Endothelial cell (in vitro differentiated cells): ENCODE measurements around the gene BLTP3B. TPM values are rescaled to one million over a fixed set of nuclear protein-coding genes. Genes with fewer than 3 reads are reported as not detected.

ENCODE experiments used
- DNase-seq: peaks from one replicate; pipeline ENCODE4 v3.0.0; 2021; ENCODE audit warnings: low spot score
- H3K27ac Mint-ChIP-seq: one replicate; pipeline ENCODE4 v1.8.0; 2021; ENCODE audit warnings: mixed read lengths, inconsistent platforms; ENCODE audit not compliant: unreplicated experiment
- H3K27me3 Mint-ChIP-seq: one replicate; pipeline ENCODE4 v1.8.0; 2021; ENCODE audit warnings: mild to moderate bottlenecking, moderate library complexity, mixed read lengths, inconsistent platforms; ENCODE audit not compliant: unreplicated experiment
- H3K36me3 Mint-ChIP-seq: one replicate; pipeline ENCODE4 v1.8.0; 2021; ENCODE audit warnings: mild to moderate bottlenecking, low read depth, mixed read lengths, inconsistent platforms; ENCODE audit not compliant: unreplicated experiment
- H3K4me1 Mint-ChIP-seq: one replicate; pipeline ENCODE4 v1.8.0; 2021; ENCODE audit warnings: mild to moderate bottlenecking, mixed read lengths, inconsistent platforms; ENCODE audit not compliant: unreplicated experiment
- H3K4me3 Mint-ChIP-seq: one replicate; pipeline ENCODE4 v1.8.0; 2021; ENCODE audit warnings: mild to moderate bottlenecking, mixed read lengths, inconsistent platforms; ENCODE audit not compliant: unreplicated experiment
- H3K9me3 Mint-ChIP-seq: one replicate; pipeline ENCODE4 v1.8.0; 2021; ENCODE audit warnings: mixed read lengths, inconsistent platforms; ENCODE audit not compliant: unreplicated experiment
- CTCF ChIP-seq: fragments of 200-600 bp; sonication (generic); IDR thresholded peaks from one replicate; pipeline ENCODE4 v1.5.0; 2021; ENCODE audit warnings: antibody characterized with exemption; ENCODE audit not compliant: unreplicated experiment
- total RNA-seq: library from RNA; stranded (reverse); fragmentation: NEBNext Ultra II Directional; extraction: Animal tissue kit (Norgen Biotek cat#: 25700); gene quantifications from one replicate; pipeline ENCODE4 v1.2.1, GENCODE V29; 2021; ENCODE audit not compliant: unreplicated experiment

BLTP3B gene
- total RNA-seq, 1 donor from 2014 or later, result 14.3 TPM

GRCh38 chr12:100168562-100168961 is 25.9 kb upstream of the BLTP3B start:
- Mint-ChIP-seq H3K4me1 (no peaks in the 10 kb centered on the region), H3K27me3 (peaks cover 6% of the 10 kb centered on the region), H3K9me3 (no peaks in the 10 kb centered on the region), H3K36me3 (no peaks in the 10 kb centered on the region), H3K4me3 (no peak overlapping the region), H3K27ac (no peak overlapping the region)
- no peak for TF ChIP-seq CTCF
- DNase-seq, result no peak

- no peaks in the 10 kb centered on the region for H3K36me3 Mint-ChIP-seq
- no peaks in the 10 kb centered on the region for H3K9me3 Mint-ChIP-seq
- no peak for TF ChIP-seq CTCF
- DNase-seq, result no peak
- H3K4me1 Mint-ChIP-seq, result no peaks in the 10 kb centered on the region
- no peak overlapping the region for H3K4me3 Mint-ChIP-seq
- no peak overlapping the region for H3K27ac Mint-ChIP-seq
- peaks cover 6% of the 10 kb centered on the region for H3K27me3 Mint-ChIP-seq
Observed at GRCh38 chr12:100166232-100166631, 23.6 kb upstream of the BLTP3B start.

DNA sequence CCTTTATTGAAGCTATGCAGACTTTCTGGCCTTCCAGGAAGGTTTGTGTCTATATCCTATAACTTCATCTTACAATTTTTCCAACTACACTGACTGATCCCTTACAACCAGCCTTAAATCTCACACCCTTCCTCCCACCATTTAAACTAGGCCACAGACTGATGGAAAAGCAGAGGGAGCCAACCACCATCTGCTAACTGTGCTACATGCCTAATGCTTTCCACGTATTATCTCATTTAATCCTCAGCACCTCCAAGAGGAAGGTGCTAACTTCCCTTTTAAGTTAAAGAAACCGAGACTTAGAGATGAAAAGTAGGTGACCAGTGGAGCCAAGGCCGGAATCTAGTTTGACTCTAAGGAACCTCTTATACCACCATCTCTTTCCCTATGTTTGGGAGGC is 22.7 kb upstream of the BLTP3B start:
- no peaks in the 10 kb centered on the region for H3K9me3 Mint-ChIP-seq
- TF ChIP-seq CTCF, result no peak
- DNase-seq, result no peak
- no peak overlapping the region for H3K4me3 Mint-ChIP-seq
- no peaks in the 10 kb centered on the region for H3K36me3 Mint-ChIP-seq
- no peak overlapping the region for H3K27ac Mint-ChIP-seq
- peaks cover 6% of the 10 kb centered on the region for H3K27me3 Mint-ChIP-seq
- no peaks in the 10 kb centered on the region for H3K4me1 Mint-ChIP-seq

- Mint-ChIP-seq H3K36me3 (no peaks in the 10 kb centered on the region), H3K27ac (no peak overlapping the region), H3K9me3 (no peaks in the 10 kb centered on the region), H3K4me3 (peak overlapping the region; percentile 83), H3K4me1 (no peaks in the 10 kb centered on the region), H3K27me3 (peaks cover 6% of the 10 kb centered on the region)
- TF ChIP-seq CTCF, result no peak
- DNase-seq, result no peak
Observed at GRCh38 chr12:100164153-100164704, 21.6 kb upstream of the BLTP3B start.

- H3K27me3 Mint-ChIP-seq, result peaks cover 7% of the 10 kb centered on the region
- no peaks in the 10 kb centered on the region for H3K4me1 Mint-ChIP-seq
- peak; percentile 75 for DNase-seq
- no peak for TF ChIP-seq CTCF
- H3K9me3 Mint-ChIP-seq, result no peaks in the 10 kb centered on the region
- H3K36me3 Mint-ChIP-seq, result no peaks in the 10 kb centered on the region
- H3K27ac Mint-ChIP-seq, result no peak overlapping the region
- peak overlapping the region; percentile 83 for H3K4me3 Mint-ChIP-seq
Observed at GRCh38 chr12:100163416-100164152, 20.9 kb upstream of the BLTP3B start.
